Dendritic cell treated with granulocyte-macrophage colony-stimulating factor and Interleukin-4, amounts not matched to agents 40 ng/mL and 50 ng/mL, for 4 days (primary cell): ENCODE measurements around the gene RFT1.

Source experiments
- H3K27ac Mint-ChIP-seq: one replicate; pipeline ENCODE4 v1.8.0; 2022; ENCODE audit warnings: mild to moderate bottlenecking, mixed read lengths
- H3K27me3 Mint-ChIP-seq: one replicate; pipeline ENCODE4 v1.8.0; 2022; ENCODE audit warnings: mild to moderate bottlenecking, mixed read lengths
- H3K36me3 Mint-ChIP-seq: one replicate; pipeline ENCODE4 v1.8.0; 2022; ENCODE audit warnings: low read depth, mixed read lengths
- H3K4me1 Mint-ChIP-seq: one replicate; pipeline ENCODE4 v1.8.0; 2022; ENCODE audit warnings: low read depth, mixed read lengths
- H3K4me3 Mint-ChIP-seq: one replicate; pipeline ENCODE4 v1.8.0; 2022; ENCODE audit warnings: mild to moderate bottlenecking, moderate library complexity, mixed read lengths
- H3K9me3 Mint-ChIP-seq: one replicate; pipeline ENCODE4 v1.8.0; 2022; ENCODE audit warnings: mixed read lengths
- intact Hi-C: fragments of 100-400 bp; cut with micrococcal nuclease; formaldehyde crosslinking; loops from one replicate; pipeline ENCODE4 v1.15.0; 2022

RFT1 gene

DNA sequence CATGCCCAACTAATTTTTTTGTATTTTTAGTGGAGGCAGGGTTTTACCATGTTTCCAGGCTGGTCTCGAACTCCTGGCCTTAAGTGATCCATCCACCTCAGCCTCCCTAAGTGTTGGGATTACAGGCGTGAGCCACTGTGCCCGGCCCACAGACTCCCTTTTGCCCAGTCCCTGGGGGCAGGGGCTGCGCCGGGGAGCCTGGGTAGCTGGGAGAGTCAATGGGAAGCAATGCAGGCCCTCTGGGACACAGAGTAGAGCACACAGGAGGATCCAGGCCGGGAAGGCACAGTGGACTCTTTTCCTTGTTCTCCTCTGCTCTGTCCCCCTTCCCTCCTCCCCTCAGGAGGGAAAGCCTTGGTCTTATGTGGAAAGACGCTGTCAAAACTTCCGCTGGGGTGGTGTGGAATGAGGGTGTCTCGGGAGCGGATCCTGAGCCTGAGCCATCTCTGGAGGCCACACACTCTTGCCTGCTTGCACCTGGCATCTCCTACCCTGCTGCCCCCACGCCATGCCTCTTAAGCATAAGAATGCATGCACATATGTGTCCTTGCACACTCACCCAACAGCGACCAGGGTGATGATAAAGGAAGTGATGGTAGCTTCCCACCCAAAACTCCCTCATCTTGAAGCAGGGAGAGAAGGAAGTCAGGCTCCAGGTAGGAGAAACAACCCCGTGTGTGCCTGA, 18.9 kb upstream of the RFT1 start:
- Mint-ChIP-seq H3K27ac (peak overlapping the region; percentile 25), H3K4me3 (no peak overlapping the region), H3K9me3 (no peaks in the 10 kb centered on the region), H3K27me3 (peaks cover 16% of the 10 kb centered on the region), H3K4me1 (peaks cover 88% of the 10 kb centered on the region), H3K36me3 (no peaks in the 10 kb centered on the region)
- intact Hi-C loops = no loop called here

DNA sequence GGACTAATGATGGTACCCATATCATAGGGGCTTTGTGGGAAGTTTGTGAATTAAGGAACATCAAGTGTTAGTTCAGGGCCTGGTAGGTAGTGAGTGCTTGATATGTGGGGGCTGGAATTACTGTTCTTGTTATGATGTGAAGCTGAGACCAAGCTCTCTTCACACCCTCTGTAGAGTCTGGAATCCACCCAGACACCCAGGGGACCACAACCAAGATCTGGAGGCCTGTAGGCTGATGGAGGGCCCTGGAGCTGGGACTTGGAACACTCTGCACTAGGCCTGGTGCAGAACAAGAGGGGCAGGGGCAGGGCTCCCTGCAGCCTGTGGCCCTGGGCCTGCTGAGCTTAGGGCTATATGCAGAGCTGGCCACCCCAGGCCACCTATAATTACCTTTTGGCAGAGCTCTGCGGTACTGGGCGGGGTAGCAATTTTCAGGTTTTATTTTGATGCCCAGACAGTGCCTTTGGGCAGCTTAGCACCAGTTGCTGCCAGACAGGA, 17.7 kb upstream of the RFT1 start:
- Mint-ChIP-seq H3K27ac (peak overlapping the region; percentile 88), H3K36me3 (no peaks in the 10 kb centered on the region), H3K4me3 (no peak overlapping the region), H3K9me3 (no peaks in the 10 kb centered on the region), H3K27me3 (peaks cover 9% of the 10 kb centered on the region), H3K4me1 (peaks cover 88% of the 10 kb centered on the region)
- intact Hi-C loops = no loop called here

DNA sequence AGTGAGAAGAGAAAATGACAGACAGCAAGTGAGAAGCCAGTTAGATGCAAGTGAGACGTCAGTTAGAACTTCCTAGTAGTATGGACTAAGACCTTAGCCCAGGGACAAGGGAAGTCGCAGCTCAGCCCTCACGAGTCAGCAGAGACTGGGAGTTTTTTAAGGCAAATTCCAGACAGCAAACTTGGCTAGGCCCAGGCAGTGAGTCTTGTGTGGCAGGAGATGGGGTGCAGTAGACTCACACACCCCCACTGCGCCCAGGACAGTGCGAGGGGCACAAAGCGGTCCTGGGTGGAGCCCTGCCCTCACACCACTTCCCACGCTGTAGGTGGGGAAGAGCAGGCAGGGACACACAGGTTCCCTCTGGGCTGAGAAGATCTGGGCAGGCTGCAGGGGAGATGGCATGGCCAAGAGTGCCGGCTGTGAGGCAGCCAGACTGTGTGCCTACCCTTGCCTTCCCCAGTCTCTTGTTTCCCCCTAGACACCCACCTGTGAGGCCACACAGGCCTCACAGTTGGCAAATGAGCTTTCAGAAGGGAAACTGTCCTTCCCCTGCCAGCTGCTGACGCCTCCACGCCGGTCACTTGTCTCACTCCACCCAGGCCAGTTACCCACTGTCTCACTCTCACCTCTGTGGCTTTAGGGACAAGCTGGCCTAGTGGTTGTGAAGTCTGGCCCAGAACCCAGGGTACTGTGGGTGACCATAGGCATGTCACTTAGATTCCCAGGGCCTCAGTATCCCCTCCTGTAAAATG, 17.1 kb upstream of the RFT1 start:
- peak overlapping the region; percentile 88 for H3K27ac Mint-ChIP-seq
- H3K9me3 Mint-ChIP-seq = no peaks in the 10 kb centered on the region
- no peak overlapping the region for H3K4me3 Mint-ChIP-seq
- H3K4me1 Mint-ChIP-seq = peaks cover 88% of the 10 kb centered on the region
- intact Hi-C loops = no loop called here
- no peaks in the 10 kb centered on the region for H3K36me3 Mint-ChIP-seq
- H3K27me3 Mint-ChIP-seq = peaks cover 5% of the 10 kb centered on the region

DNA sequence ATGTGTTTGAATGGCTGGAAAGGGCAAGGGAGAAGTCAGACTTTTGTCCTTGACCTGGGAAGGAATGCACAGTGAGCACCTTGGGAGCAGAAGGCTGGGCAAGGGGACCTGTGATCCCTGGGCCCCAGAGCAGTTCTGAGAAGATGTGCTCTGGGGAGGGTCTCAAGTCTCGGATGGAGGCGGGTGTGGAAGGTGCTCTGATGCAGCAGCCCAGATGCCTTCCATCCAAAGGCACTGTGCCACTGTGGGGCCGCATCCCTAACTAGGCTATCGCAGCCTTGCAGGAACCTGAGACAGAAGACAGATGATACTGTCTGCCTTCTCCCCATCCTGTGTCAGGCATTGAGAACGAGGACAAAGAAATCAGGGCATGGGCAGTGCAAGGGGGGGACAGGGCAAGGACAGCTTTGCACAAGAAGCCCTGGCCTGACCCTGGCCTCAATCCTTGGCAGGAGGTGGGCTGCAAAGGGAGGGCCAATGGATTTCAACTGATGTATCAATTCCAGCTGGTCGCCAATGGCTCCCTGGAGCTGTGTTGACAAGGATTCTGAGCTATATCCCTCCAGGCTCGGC, 16.2 kb upstream of the RFT1 start:
- Mint-ChIP-seq H3K4me3 (no peak overlapping the region), H3K27me3 (peaks cover 4% of the 10 kb centered on the region), H3K27ac (peak overlapping the region; percentile 88), H3K4me1 (peaks cover 89% of the 10 kb centered on the region), H3K9me3 (no peaks in the 10 kb centered on the region), H3K36me3 (no peaks in the 10 kb centered on the region)
- intact Hi-C loops = no loop called here

DNA sequence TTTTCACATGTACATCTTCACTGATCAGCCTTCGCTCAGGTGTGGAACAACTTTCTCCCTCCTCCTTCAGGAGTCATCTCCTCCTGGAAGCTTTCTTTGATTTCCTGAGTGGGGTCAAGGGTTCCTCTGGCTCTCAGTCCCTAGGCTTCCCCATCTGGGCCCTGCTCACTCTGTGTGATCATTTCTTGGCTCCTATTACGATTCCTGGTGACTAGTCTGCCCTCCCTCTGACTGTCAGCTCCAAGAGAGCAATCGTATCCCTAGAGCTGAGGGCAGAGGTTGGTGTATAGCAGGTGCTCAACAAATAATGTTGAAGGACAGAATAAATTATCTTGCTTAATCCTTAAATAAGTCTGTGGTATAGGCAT, 15.5 kb upstream of the RFT1 start:
- Mint-ChIP-seq H3K4me3 (no peak overlapping the region), H3K27me3 (peaks cover 2% of the 10 kb centered on the region), H3K36me3 (no peaks in the 10 kb centered on the region), H3K9me3 (no peaks in the 10 kb centered on the region), H3K27ac (peak overlapping the region; percentile 88), H3K4me1 (peaks cover 92% of the 10 kb centered on the region)
- intact Hi-C loops = no loop called here

DNA sequence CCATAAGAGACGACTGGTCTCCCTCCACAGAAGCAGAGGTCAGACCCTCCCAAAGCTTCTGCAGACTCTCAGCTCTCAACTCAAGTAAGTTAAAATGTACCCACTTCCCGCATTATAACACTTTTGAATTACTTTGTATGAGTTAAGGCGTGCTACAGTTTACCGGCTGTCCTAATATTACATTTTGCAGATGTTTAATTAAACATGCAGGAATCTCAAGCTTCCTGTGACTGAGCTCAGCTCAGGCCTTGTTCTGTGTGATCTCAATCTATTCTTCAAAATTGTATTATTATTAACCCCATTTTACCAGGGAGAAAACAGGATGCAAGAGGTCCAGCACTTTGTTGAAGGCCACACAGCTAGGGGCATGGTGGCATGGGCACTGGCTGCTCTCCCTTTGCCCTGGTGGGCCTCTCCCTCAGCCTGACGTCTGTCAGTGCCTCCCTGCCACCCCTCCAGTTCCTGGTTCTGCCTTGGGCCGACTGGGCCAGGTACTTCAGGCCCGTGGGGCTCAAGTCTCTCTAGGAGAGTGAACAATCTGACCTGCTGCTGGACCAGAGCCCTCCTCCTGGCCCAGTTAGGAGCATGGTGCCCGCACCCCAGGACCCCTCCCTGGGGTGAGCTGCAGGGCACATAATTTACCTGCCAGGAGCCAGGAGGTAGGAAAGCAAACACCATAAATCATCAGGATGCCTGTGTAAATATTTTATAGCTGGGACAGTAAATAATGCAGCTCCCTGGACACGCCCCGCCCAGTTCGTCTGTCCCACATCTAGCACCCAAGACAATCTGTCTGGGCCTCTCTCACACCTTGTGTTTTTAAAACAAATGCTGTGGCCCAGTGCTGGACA, 14.9 kb upstream of the RFT1 start:
- Mint-ChIP-seq H3K4me3 (no peak overlapping the region), H3K9me3 (no peaks in the 10 kb centered on the region), H3K36me3 (no peaks in the 10 kb centered on the region), H3K27me3 (peaks cover 1% of the 10 kb centered on the region), H3K4me1 (peaks cover 92% of the 10 kb centered on the region), H3K27ac (peak overlapping the region; percentile 88)
- intact Hi-C loops = no loop called here

DNA sequence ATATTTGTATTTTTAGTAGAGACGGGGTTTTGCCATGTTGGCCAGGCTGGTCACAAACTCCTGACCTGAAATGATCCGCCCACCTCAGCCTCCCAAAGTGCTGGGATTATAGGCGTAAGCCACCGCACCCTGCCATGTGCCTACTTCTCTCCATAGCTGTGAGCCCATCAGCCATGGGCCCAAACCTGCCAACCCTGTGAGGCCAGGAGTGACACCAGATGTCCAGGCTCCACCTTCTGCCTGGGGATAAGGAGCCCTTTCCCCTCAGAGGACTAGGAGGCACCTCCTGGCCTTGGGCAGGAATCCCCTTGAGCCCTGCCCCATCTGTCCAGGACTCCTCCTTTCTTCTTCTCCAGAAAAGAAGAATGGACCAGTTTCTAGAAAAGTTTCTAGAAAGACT, 14.2 kb upstream of the RFT1 start:
- intact Hi-C loops = no loop called here
- no peaks in the 10 kb centered on the region for H3K9me3 Mint-ChIP-seq
- no peaks in the 10 kb centered on the region for H3K36me3 Mint-ChIP-seq
- no peaks in the 10 kb centered on the region for H3K27me3 Mint-ChIP-seq
- H3K27ac Mint-ChIP-seq = peak overlapping the region; percentile 88
- H3K4me1 Mint-ChIP-seq = peaks cover 91% of the 10 kb centered on the region
- H3K4me3 Mint-ChIP-seq = no peak overlapping the region

DNA sequence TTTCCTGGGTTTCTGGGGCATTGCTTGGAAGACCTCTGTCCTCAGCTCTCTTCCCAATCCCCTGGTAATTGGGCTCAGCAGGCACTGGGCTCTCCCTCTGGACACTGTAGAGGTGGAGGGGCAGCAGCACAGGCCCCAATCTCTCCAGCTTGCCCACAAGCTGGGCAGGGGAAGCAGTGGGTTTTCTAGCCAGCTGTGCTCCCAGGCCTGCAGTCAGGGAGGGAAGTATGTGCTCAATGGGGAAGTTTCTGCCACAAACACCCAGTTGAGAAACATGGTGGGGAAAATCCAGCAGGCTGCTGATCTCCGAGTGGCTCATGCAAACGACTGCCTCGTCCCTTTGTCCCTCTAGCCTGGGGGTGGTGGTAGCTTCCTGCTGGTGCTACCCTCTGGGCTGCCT, 12.8 kb upstream of the RFT1 start:
- H3K9me3 Mint-ChIP-seq = no peaks in the 10 kb centered on the region
- H3K4me3 Mint-ChIP-seq = no peak overlapping the region
- peak overlapping the region; percentile 88 for H3K27ac Mint-ChIP-seq
- H3K4me1 Mint-ChIP-seq = peaks cover 88% of the 10 kb centered on the region
- H3K36me3 Mint-ChIP-seq = no peaks in the 10 kb centered on the region
- H3K27me3 Mint-ChIP-seq = no peaks in the 10 kb centered on the region
- intact Hi-C loops = loop anchor here (2.0 kb wide), 1 partner anchor 18 kb away; the partner anchor contains the start of gene PRKCD

DNA sequence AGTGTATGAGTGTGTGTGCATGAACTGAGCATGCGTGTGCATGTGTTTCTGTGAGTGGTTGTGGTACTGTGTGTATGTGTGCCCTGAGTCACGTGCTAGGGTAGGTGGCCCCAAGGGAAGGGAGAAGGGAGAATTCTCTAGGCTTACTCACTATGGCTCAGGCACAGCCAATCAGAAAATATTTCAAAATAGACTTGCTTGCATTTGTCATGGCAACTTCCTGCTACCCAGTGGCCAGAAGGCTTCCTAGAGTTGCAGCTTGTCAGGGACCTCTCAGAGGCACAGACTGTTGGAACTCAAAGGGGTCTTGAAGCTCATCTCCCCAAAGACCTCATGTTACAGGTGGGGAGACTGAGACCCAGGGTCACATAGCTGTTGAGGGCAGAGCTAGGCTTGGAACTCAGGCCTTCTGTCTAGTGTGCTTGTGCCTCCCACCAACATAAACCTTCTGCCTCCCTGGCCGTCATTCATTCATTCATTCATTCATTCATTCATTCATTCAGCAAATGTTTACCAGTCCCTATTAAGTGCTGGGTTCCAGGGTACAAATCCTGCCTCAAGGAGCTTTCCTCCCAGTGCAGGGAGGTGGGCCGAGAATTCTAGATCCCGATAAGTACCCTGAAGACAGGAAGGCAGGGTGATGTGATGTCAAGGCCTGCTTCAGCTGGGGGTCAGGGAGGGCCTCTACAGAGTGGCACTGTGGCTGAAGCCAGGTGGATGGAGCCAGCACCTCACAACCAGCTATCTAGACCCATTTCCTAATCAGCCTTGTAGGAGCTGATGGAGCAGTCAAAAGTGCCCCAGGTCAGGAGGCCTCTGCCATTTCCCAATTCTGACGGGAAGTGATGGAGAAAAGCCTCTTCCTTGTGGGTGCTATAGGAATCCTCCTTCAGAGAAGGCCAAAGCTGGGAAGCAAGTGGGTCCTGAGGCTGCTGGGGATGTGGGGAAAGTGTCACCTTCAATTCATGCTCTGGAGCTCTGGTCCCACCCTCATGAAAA, 10.9 kb upstream of the RFT1 start:
- intact Hi-C loops = no loop called here
- Mint-ChIP-seq H3K36me3 (no peaks in the 10 kb centered on the region), H3K27ac (peak overlapping the region; percentile 88), H3K4me3 (no peak overlapping the region), H3K4me1 (peaks cover 73% of the 10 kb centered on the region), H3K27me3 (no peaks in the 10 kb centered on the region), H3K9me3 (no peaks in the 10 kb centered on the region)

DNA sequence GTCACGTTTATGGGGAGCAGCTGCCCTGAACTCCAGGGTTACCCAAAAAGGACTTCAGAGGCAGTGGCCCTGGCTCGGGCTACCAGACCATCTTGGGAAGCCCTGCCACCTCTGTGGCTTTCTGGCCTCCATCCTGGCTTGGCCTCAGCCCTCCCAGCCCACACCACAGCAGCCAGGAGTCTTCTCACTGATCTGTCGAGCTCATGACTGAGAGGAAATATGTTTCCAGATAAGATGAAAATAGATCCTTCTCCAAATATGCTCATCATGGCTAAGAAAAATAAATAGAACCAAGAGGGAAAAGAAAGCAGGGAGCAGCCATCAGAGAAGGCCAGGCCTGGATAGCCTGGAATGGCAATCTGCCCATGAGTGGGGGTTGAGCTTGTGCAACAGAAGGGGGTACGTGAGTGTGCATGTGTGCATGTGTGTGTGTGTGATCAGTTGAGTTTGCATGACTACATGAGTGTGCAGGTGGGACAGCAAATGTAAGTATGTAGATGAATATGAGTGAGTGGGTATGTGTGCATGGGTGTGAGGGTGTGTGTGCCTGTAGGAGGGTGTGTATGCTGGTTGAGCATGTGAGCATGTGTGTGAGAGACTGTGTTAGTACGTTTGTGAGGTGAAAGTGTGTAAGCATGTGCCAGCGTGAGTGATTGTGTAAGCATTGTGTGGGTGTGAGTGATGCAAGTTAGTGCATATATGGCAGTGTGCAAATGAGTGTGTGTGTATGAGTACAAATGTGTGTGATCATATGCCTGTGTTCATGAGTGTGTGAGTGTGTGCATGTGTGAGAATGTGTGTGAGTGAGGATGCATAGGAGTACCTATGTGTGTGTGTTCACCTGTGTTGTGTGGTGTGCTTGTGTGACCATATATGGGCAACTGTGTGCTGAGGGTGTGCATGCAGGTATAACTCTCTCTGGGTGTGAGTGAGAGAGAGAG, 9.9 kb upstream of the RFT1 start:
- Mint-ChIP-seq H3K36me3 (no peaks in the 10 kb centered on the region), H3K4me3 (no peak overlapping the region), H3K27me3 (no peaks in the 10 kb centered on the region), H3K9me3 (no peaks in the 10 kb centered on the region), H3K27ac (peak overlapping the region; percentile 88), H3K4me1 (peaks cover 72% of the 10 kb centered on the region)
- intact Hi-C loops = no loop called here

DNA sequence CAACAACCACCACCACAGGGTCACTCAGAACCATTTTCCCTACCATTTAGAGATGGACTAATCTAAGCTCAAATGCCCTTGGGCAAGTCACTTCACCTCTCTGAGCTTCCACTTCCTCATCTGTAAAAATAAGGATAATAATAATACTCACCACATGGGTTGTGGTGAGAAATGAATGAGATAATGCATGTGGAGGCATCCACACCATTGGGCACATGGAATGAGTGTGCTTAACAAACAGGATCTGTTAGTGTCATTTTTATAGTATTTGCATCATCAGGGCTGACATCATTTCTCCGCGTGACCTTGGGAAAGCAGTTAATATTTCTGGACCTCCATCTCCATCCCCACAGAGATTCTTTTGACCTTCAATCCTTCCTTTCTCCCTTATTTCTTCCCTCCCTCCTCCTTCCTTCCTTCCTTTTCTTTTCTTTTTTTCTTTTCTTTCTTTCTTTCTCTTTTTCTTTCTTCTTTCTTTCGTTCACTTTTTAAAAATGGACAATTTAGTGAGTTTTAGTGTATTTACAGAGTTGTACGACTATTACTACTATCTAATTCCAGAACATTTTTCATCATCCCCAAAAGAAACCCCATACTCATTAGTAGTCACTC, 7.7 kb upstream of the RFT1 start:
- no peak overlapping the region for H3K4me3 Mint-ChIP-seq
- peak overlapping the region; percentile 49 for H3K27ac Mint-ChIP-seq
- H3K4me1 Mint-ChIP-seq = peaks cover 60% of the 10 kb centered on the region
- intact Hi-C loops = no loop called here
- H3K9me3 Mint-ChIP-seq = no peaks in the 10 kb centered on the region
- H3K36me3 Mint-ChIP-seq = no peaks in the 10 kb centered on the region
- no peaks in the 10 kb centered on the region for H3K27me3 Mint-ChIP-seq

DNA sequence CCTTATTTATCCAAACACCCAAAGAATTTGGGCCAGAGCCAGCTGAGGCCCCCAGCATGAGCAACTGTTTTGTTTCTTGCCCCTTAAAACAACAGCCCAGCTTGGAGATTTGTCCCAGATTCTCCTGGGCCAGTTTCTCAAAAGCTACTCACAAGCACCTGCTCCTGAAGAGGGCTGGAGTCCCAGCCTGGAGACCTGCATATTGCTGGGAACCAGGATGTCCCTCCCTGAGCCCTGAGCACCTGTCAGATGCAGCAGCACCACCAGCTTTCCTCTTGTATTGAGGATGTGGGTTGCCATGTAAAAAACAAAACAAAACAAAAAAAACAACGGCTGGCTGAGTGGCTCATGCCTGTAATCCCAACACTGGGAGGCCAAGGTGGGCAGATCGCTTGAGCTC, 7.0 kb upstream of the RFT1 start:
- Mint-ChIP-seq H3K27ac (peak overlapping the region; percentile 49), H3K4me3 (no peak overlapping the region), H3K9me3 (no peaks in the 10 kb centered on the region), H3K4me1 (peaks cover 60% of the 10 kb centered on the region), H3K27me3 (no peaks in the 10 kb centered on the region), H3K36me3 (no peaks in the 10 kb centered on the region)
- intact Hi-C loops = no loop called here
